NCI-H2107 treated with DMSO at 0.1 percent for 48 hours (cell line): ENCODE results near the gene STPG2.

Experiments
- DNase-seq: peaks from one replicate; lab custom pipeline; 2025; ENCODE audit not compliant: unreplicated experiment; lab: John Stamatoyannopoulos, UW

The STPG2 gene

GRCh38 chr4:97836662-97837061, 306.6 kb downstream of the STPG2 start:
- DNase-seq, result no peak

GRCh38 chr4:97828646-97829045, 314.6 kb downstream of the STPG2 start:
- no peak for DNase-seq

GRCh38 chr4:97819294-97819693, 324.0 kb downstream of the STPG2 start:
- DNase-seq, result no peak

- no peak for DNase-seq
Measured at GRCh38 chr4:97812768-97813167, 330.5 kb downstream of the STPG2 start.

GRCh38 chr4:97786306-97786920, 356.9 kb downstream of the STPG2 start:
- no peak for DNase-seq

GRCh38 chr4:97778174-97778573, 365.1 kb downstream of the STPG2 start:
- no peak for DNase-seq

GRCh38 chr4:97774347-97774989, 368.8 kb downstream of the STPG2 start:
- no peak for DNase-seq

- DNase-seq, result no peak
Measured at GRCh38 chr4:97770222-97770621, 373.1 kb downstream of the STPG2 start.

GRCh38 chr4:97762115-97762512, 381.2 kb downstream of the STPG2 start:
- no peak for DNase-seq

GRCh38 chr4:97761445-97762114, 381.7 kb downstream of the STPG2 start:
- no peak for DNase-seq

- DNase-seq, result no peak
Measured at GRCh38 chr4:97759785-97760184, 383.5 kb downstream of the STPG2 start.

- DNase-seq, result no peak
Measured at GRCh38 chr4:97752599-97752998, 390.7 kb downstream of the STPG2 start.

GRCh38 chr4:97747945-97748344, 395.3 kb downstream of the STPG2 start:
- DNase-seq, result no peak

GRCh38 chr4:97720869-97721432, 422.3 kb downstream of the STPG2 start:
- no peak for DNase-seq

GRCh38 chr4:97691111-97691605, 452.1 kb downstream of the STPG2 start:
- no peak for DNase-seq

GRCh38 chr4:97670703-97671269, 472.5 kb downstream of the STPG2 start:
- DNase-seq, result no peak

- no peak for DNase-seq
Measured at GRCh38 chr4:97665553-97665952, 477.7 kb downstream of the STPG2 start.

- no peak for DNase-seq
Measured at GRCh38 chr4:97664741-97665140, 478.5 kb downstream of the STPG2 start.

GRCh38 chr4:97662133-97662532, 481.1 kb downstream of the STPG2 start:
- DNase-seq, result no peak

GRCh38 chr4:97656044-97656720, 487.1 kb downstream of the STPG2 start:
- DNase-seq, result no peak

GRCh38 chr4:97653701-97654100, 489.6 kb downstream of the STPG2 start:
- DNase-seq, result no peak
